K562 (cell line): Measurements from ENCODE around the gene METRN. TPM values are rescaled to one million over a fixed set of nuclear protein-coding genes. Genes with fewer than 3 reads are reported as not detected.

Experiments used
- ETV1 ChIP-seq: fragments of 450-650 bp; conservative IDR thresholded peaks from 2 replicates; pipeline ENCODE4 v1.6.1; 2016; ENCODE audit warnings: missing genetic modification characterization, control low read depth, low read depth, missing compliant biosample characterization
- MAFF ChIP-seq: IDR thresholded peaks from 2 replicates; pipeline ENCODE4 v1.6.1; 2012; ENCODE audit warnings: low read length, improper control_type of control experiment
- MEF2A ChIP-seq: IDR thresholded peaks from 2 replicates; pipeline ENCODE4 v1.6.1; 2011; ENCODE audit warnings: low read depth, mild to moderate bottlenecking, low read length, moderate library complexity; ENCODE audit not compliant: control insufficient read depth
- RBM22 ChIP-seq: fragments of 200-400 bp; formaldehyde crosslinking; IDR thresholded peaks from 2 replicates; pipeline ENCODE4 v1.6.1; 2018; ENCODE audit warnings: low read length, low read depth; ENCODE audit not compliant: poor library complexity, severe bottlenecking
- THAP7 ChIP-seq: fragments of 250-450 bp; sonication (Bioruptor Pico); IDR thresholded peaks from 2 replicates; pipeline ENCODE4 v1.5.0; 2021
- ZNF134 ChIP-seq: fragments of 250-450 bp; sonication (Bioruptor Pico); conservative IDR thresholded peaks from 2 replicates; pipeline ENCODE4 v1.4.0; 2020
- ZNF23 ChIP-seq: fragments of 250-450 bp; sonication (Bioruptor Pico); IDR thresholded peaks from 2 replicates; pipeline ENCODE4 v1.4.0; 2020; ENCODE audit warnings: mild to moderate bottlenecking
- ZNF830 ChIP-seq: fragments of 250-450 bp; sonication (Bioruptor Pico); IDR thresholded peaks from 2 replicates; pipeline ENCODE4 v1.5.0; 2021; ENCODE audit warnings: mild to moderate bottlenecking
- polyA plus RNA-seq, 8 experiments: library from polyadenylated mRNA; depleted of rRNA in 4 of 8; stranded (reverse) in 5 of 8; unstranded in 3 of 8; fragments of >200 nt; fragmentation: Nextera tagmentation in 2 of 8; fragmentation: Illumina TruSeq in 1 of 8; extraction: Ambion mirVana in 2 of 8; extraction: Trizol in 1 of 8; gene quantifications; 2 replicates each; pipeline versions ENCODE4 v1.2.1 to v1.2.3, GENCODE V29; 2011 to 2014; ENCODE audit warnings: inconsistent platforms in 1 of 8, missing spikeins in 1 of 8
- total RNA-seq, 7 experiments: library from RNA; depleted of rRNA in 6 of 7; stranded (reverse); fragments of >200 nt in 6 of 7; fragmentation: Illumina TruSeq in 2 of 7; extraction: Trizol in 2 of 7; gene quantifications; 2 replicates each; pipeline versions ENCODE4 v1.2.1 to v1.2.3, GENCODE V29; 2011 to 2021; ENCODE audit warnings: low replicate concordance in 1 of 7
- TF ChIP-seq, protein P1 (sequence below): fragments of 450-650 bp; IDR thresholded peaks from 2 replicates; pipeline ENCODE4 v1.6.1; 2016; ENCODE audit warnings: mild to moderate bottlenecking, moderate library complexity
- TF ChIP-seq, protein P2 (sequence below): sonication (generic); formaldehyde crosslinking; IDR thresholded peaks from 2 replicates; pipeline ENCODE4 v1.8.0; 2022; ENCODE audit warnings: mild to moderate bottlenecking, low read depth, missing genetic modification reagents
- TF ChIP-seq, protein P3 (sequence below), 3 experiments: fragments of 200-800 bp in 1 of 3; sonication (Bioruptor generic) in 1 of 3; sonication (generic) in 1 of 3; formaldehyde crosslinking in 1 of 3; IDR thresholded peaks; 2 replicates each; pipeline versions ENCODE4 v1.6.1 to v1.8.0; 2016 to 2022; ENCODE audit warnings: mild to moderate bottlenecking in 2 of 3, missing compliant biosample characterization in 2 of 3, missing genetic modification characterization in 2 of 3, missing genetic modification reagents in 1 of 3

Gene METRN
- total and polyA plus RNA-seq, 9 of the 15 experiments (the other 6 are each of a cell fraction or from before 2014, with no cell fraction given) = 0.20 to 89.8 (median 15.4) TPM

DNA sequence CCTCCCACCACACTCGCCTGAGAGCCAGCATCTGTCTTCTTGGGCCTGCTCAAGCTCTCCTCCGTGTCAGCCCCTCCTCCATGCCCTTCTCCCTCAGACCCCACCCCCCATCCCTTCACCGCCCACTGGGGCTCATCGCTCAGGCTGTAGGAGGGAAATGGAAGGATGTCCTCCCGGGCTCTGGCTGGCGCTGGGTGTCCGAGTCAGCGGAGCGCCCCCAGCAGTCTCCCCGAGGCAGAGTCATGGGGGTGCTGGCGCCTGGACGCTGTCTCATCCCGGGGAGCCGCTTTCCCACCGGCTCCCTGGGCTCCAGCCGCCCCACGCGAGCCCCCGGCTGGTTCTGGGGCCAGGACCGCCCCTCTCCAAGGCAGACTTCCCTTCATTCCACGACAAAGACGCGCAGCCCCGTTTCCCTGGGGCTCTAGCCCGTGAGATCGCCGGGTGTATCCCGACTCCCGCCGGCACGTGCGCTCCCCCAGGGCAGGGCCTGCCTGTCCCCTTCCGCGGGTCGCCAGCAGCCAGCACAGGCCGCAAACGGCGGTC lies 5.6 kb downstream of the METRN start (continued):
- TF ChIP-seq, protein P1, sequence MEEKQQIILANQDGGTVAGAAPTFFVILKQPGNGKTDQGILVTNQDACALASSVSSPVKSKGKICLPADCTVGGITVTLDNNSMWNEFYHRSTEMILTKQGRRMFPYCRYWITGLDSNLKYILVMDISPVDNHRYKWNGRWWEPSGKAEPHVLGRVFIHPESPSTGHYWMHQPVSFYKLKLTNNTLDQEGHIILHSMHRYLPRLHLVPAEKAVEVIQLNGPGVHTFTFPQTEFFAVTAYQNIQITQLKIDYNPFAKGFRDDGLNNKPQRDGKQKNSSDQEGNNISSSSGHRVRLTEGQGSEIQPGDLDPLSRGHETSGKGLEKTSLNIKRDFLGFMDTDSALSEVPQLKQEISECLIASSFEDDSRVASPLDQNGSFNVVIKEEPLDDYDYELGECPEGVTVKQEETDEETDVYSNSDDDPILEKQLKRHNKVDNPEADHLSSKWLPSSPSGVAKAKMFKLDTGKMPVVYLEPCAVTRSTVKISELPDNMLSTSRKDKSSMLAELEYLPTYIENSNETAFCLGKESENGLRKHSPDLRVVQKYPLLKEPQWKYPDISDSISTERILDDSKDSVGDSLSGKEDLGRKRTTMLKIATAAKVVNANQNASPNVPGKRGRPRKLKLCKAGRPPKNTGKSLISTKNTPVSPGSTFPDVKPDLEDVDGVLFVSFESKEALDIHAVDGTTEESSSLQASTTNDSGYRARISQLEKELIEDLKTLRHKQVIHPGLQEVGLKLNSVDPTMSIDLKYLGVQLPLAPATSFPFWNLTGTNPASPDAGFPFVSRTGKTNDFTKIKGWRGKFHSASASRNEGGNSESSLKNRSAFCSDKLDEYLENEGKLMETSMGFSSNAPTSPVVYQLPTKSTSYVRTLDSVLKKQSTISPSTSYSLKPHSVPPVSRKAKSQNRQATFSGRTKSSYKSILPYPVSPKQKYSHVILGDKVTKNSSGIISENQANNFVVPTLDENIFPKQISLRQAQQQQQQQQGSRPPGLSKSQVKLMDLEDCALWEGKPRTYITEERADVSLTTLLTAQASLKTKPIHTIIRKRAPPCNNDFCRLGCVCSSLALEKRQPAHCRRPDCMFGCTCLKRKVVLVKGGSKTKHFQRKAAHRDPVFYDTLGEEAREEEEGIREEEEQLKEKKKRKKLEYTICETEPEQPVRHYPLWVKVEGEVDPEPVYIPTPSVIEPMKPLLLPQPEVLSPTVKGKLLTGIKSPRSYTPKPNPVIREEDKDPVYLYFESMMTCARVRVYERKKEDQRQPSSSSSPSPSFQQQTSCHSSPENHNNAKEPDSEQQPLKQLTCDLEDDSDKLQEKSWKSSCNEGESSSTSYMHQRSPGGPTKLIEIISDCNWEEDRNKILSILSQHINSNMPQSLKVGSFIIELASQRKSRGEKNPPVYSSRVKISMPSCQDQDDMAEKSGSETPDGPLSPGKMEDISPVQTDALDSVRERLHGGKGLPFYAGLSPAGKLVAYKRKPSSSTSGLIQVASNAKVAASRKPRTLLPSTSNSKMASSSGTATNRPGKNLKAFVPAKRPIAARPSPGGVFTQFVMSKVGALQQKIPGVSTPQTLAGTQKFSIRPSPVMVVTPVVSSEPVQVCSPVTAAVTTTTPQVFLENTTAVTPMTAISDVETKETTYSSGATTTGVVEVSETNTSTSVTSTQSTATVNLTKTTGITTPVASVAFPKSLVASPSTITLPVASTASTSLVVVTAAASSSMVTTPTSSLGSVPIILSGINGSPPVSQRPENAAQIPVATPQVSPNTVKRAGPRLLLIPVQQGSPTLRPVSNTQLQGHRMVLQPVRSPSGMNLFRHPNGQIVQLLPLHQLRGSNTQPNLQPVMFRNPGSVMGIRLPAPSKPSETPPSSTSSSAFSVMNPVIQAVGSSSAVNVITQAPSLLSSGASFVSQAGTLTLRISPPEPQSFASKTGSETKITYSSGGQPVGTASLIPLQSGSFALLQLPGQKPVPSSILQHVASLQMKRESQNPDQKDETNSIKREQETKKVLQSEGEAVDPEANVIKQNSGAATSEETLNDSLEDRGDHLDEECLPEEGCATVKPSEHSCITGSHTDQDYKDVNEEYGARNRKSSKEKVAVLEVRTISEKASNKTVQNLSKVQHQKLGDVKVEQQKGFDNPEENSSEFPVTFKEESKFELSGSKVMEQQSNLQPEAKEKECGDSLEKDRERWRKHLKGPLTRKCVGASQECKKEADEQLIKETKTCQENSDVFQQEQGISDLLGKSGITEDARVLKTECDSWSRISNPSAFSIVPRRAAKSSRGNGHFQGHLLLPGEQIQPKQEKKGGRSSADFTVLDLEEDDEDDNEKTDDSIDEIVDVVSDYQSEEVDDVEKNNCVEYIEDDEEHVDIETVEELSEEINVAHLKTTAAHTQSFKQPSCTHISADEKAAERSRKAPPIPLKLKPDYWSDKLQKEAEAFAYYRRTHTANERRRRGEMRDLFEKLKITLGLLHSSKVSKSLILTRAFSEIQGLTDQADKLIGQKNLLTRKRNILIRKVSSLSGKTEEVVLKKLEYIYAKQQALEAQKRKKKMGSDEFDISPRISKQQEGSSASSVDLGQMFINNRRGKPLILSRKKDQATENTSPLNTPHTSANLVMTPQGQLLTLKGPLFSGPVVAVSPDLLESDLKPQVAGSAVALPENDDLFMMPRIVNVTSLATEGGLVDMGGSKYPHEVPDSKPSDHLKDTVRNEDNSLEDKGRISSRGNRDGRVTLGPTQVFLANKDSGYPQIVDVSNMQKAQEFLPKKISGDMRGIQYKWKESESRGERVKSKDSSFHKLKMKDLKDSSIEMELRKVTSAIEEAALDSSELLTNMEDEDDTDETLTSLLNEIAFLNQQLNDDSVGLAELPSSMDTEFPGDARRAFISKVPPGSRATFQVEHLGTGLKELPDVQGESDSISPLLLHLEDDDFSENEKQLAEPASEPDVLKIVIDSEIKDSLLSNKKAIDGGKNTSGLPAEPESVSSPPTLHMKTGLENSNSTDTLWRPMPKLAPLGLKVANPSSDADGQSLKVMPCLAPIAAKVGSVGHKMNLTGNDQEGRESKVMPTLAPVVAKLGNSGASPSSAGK = peak; percentile 34
- no peak for TF ChIP-seq THAP7 (CRISPR knock-in tag)
- TF ChIP-seq ZNF830 = peak; percentile 92; the same call in 1 of the 2 replicates
- TF ChIP-seq, protein P2, sequence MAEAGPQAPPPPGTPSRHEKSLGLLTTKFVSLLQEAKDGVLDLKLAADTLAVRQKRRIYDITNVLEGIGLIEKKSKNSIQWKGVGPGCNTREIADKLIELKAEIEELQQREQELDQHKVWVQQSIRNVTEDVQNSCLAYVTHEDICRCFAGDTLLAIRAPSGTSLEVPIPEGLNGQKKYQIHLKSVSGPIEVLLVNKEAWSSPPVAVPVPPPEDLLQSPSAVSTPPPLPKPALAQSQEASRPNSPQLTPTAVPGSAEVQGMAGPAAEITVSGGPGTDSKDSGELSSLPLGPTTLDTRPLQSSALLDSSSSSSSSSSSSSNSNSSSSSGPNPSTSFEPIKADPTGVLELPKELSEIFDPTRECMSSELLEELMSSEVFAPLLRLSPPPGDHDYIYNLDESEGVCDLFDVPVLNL (CRISPR knock-in tag) = no peak; the same call in 1 of the 2 replicates
- TF ChIP-seq MAFF = no peak
- TF ChIP-seq MEF2A = no peak
- TF ChIP-seq ZNF23 (CRISPR knock-in tag) = no peak
- TF ChIP-seq ETV1 (tag) = peak; percentile 52; the same call in 1 of the 2 replicates
- no peak for TF ChIP-seq ZNF134 (CRISPR knock-in tag)
- TF ChIP-seq RBM22 = peak; percentile 28
- TF ChIP-seq, protein P3, sequence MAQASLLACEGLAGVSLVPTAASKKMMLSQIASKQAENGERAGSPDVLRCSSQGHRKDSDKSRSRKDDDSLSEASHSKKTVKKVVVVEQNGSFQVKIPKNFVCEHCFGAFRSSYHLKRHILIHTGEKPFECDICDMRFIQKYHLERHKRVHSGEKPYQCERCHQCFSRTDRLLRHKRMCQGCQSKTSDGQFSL (CRISPR knock-in tag; IDR thresholded peaks at IDR 0.05) = peak; percentile 89
- TF ChIP-seq, protein P3 (tag; IDR thresholded peaks at IDR 0.05) = peak in 1 of 2 experiments; percentile 75; a peak in 2 of 4 replicates
